GM11168 (cell line): Measurements from ENCODE around the gene CDK15.
"Not testable (repeated sequence)": the region's sequence is repeated elsewhere in the genome, so short reads cannot be mapped to it uniquely, and the experiment has no call there.

ENCODE experiments used
- in situ Hi-C: fragments of 300-500 bp; cut with MboI; formaldehyde crosslinking; loops from one replicate; pipeline ENCODE4 v1.12.0; 2022; ENCODE audit warnings: low sequenced_read_pairs; ENCODE audit not compliant: unreplicated experiment

Gene CDK15

GRCh38 chr2:201788371-201788770 lies 18.0 kb upstream of the CDK15 start:
- in situ Hi-C loops = no loop called here

DNA sequence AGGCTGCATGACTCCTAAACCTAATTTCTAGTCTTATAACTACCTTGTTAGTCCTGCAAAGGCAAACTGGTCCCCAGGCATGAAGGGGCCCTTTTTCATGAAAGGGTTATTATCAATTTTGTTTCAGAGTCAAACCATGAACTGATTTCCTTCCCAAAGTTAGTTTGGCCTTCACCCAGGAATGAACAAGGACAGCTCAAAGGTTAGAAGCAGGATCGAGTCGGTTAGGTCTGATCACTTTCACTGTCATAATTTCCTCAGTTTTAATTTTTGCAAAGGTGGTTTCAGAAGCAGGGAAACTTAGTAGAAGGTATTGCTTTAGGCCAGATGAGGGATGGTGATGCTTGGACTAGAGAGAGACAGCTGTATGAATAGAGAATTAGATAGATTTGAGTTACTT lies 16.9 kb upstream of the CDK15 start:
- in situ Hi-C loops = no loop called here

DNA sequence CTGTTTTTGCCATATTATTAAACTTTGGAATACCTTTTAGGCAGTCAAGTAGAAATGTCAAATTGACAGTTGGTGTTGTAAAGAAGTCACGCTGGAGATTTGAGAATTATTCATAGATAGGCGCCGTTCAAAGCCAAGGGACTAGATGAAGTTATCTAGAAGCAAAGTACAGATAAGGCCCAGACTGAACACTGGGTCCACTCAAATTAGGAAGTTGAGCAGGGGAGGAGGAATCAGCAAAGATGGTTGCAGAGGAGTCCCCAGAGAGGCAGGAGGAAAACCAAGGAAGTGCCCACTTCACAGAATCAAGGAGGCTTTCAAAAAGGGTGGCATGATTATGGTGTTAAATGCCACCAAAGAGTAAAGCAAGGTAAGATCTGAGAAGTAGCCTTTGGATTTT lies 16.0 kb upstream of the CDK15 start:
- in situ Hi-C loops = no loop called here

DNA sequence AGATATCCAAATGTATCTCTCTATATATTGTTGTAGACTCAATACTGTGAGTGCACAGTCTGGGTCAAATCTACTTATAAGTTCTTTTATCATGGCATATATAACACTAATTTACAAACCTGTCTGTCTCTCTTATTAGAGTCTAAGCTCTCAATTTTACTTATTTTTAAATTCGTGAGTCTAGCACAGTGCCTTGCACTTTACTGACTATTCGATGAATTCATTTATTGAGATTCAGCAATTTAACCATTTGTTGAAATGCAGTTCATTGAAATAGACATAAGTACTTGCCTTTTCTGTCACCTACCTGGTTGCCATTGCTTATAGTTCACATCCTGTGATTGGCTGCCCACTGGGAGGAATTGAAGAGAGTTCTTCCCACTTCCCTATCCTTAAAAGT lies 15.3 kb upstream of the CDK15 start:
- in situ Hi-C loops = no loop called here

DNA sequence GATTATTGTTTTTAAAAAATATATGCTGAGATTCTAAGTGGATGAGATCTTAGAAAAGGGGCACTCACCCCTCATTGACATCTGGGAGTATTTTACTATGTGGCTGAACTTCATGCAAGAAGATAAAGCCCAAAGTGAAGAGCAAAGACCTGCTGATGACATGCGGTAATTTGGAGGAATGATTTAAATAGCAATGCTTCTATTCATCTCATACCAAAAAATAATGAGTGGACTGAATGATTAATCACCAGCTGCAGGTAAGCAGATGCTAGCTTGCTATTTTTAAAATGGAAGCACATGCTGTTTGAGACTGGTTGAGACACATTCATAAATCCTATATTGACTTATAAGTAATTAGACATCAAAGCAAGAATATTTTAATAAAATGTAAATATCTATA lies 12.7 kb upstream of the CDK15 start:
- in situ Hi-C loops = no loop called here

- in situ Hi-C loops = no loop called here
Measured at GRCh38 chr2:201794294-201794693, 12.0 kb upstream of the CDK15 start.

DNA sequence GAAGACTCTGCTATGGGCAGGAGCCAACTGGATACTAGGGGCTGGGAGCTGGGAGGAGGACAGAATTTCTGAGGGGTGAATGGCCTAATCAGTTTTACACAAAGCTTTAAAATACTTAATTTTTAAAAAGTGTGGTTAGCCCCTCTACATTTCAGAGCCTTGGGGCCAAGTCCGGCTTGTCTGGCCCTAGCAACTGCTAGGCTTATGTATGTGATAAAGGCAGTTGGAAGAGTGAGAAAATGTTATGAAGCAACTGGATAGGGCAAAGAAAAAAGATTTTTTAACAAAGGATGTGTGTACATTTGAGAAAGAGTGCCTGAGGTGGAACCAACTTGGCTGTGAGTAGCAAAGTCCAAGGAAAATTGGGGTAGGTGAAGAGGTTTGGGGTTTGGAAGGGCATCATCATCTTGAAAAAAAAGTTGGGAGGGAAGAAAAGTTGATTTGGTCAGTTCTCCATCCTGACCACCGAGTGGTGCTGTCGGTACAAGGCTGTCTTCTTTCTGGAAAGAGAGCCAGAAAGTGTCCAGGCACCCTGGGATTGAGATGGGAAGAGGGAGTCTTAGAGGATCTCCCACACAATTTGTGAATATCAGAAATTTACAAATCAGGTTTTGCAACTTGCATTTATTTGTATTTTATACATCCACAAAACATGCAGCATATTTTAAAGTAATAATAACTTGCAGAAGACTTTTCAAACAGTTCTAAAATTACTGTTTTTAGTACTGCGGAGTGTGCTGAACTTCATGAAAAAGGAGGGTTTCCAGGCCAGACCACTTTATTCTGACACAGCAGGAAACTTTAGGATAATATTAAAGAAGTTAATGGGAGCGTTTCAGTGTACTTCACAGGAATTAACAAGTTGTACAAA lies 10.5 kb upstream of the CDK15 start:
- in situ Hi-C loops = no loop called here

GRCh38 chr2:201796478-201796865 lies 9.9 kb upstream of the CDK15 start:
- in situ Hi-C loops = no loop called here

GRCh38 chr2:201797175-201797840 lies 9.0 kb upstream of the CDK15 start:
- in situ Hi-C loops = no loop called here

GRCh38 chr2:201798252-201798913 lies 8.0 kb upstream of the CDK15 start:
- in situ Hi-C loops = no loop called here

GRCh38 chr2:201798914-201799285 lies 7.4 kb upstream of the CDK15 start:
- in situ Hi-C loops = not testable (repeated sequence)

GRCh38 chr2:201807452-201807999 lies 1.2 kb downstream of the CDK15 start:
- in situ Hi-C loops = no loop called here

- in situ Hi-C loops = no loop called here
Measured at GRCh38 chr2:201808027-201808426, 1.7 kb downstream of the CDK15 start.

- in situ Hi-C loops = no loop called here
Measured at GRCh38 chr2:201809633-201810032, 3.3 kb downstream of the CDK15 start.

- in situ Hi-C loops = not testable (repeated sequence)
Measured at GRCh38 chr2:201810604-201811003, 4.3 kb downstream of the CDK15 start.

DNA sequence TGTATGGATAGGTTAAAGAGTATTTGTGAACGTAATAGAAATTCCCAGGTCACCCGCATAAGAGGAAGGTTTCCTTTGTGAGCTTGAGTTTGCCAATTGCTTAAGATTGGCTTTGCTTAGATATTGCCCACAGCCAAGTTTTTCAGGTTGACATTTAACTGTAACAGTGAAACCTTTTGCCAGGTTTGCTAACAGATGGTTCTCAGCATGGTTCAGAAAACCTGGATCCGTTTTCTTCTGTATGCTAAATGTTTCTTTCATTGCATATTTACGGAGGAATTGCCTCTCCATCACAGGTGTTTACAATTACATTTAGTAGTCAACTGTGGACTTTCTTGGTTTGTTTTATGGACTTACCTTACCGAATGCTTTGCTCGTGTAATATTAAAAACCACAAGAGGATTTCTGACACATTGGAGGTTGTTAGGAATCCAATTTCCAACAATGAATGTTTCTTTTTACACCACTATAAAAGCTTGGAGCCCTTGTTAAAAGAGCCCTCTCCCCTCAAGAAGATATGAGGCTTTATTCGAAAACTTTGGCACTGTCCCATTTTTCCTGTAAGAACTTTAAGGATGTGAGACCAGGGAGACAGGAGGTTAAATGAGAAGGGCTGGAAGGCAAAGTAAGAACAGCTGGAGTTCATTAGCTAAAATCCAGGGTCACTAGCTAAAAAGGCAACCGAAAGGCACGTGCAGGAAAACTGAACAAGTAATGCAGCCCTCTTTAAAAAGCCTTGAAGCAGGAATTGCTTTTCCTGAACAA lies 7.8 kb downstream of the CDK15 start:
- in situ Hi-C loops = no loop called here

DNA sequence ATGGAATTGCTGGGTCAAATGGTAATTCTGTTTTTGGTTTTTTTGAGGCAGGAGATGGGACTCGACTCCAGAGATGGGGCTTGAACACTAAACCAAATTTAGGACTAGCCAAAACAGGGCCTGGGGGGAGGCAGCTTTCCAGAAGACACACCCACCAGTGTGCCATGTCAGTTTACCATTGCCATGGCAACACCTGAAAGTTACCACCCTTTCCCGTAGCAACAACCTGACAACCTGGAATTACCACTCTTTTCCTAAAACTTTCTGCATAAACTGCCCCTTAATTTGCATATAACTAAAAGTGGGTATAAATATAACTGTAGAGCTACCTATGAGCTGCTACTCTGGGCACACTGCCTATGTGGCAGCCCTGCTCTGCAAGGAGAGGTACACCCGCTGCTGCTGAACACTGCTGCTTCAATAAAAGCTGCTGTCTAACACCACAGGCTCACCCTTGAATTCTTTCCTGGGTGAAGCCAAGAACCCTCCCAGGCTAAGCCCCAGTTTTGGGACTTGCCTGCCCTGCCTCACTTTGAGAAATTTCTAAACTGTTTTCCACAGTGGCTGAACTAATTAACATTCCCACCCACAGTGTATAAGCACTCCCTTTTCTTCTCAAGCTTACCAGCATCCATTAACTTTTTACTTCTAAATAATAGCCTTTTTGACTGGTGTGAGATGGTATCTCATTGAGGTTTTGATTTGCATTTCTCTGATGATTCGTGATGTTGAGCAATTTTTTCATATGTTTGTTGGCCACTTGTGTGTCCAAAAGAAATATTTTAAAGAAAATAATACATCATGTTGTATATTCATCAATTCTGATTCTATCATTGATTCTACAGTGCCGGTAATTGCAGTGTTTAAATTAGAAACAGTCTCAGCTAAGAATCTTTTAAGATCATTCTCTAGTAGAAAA lies 10.6 kb downstream of the CDK15 start:
- in situ Hi-C loops = no loop called here

DNA sequence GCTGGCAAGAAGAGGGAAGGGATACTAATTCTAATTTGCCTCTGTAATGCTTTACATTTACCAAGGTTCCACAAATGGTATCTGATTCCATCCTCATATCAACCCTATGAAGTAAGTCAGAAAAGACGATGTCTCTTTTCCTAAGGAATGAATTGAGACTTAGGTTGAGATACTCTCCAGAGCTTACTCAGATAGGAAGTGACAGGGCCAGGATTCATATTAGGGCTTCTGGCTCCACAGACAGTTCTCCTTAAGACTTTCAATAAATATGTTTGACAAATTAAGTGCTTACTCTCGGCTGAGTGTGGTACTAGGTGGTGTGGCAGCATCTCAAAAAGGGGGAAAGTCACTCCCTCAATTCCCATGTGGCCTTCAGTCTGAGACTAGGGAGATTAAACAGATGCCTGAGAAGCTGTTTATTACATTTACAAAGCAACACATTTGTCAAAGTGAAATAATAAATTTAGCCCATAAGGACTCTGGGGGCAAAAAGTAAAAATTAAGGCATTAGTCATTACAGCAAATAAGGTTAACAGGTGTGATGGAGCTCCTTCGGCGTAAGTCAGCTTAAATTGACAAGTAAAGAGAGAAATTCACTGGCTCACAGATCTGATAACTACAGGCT lies 14.2 kb downstream of the CDK15 start:
- in situ Hi-C loops = no loop called here

GRCh38 chr2:201821080-201821479 lies 14.7 kb downstream of the CDK15 start:
- in situ Hi-C loops = no loop called here
